Mesothelial cell of epicardium (in vitro differentiated cells): ENCODE results near the gene PRSS38. TPM values are rescaled to one million over a fixed set of nuclear protein-coding genes. Genes with fewer than 3 reads are reported as not detected.

Source experiments
- DNase-seq, 2 experiments: peaks; one replicate each; pipeline ENCODE4 v3.0.0; 2021; ENCODE audit warnings: low spot score in 2 of 2; ENCODE audit not compliant: unreplicated experiment in 2 of 2
- H3K27ac Mint-ChIP-seq: 2 replicates; pipeline ENCODE4 v1.8.0; 2021; ENCODE audit warnings: mixed read lengths
- H3K27me3 Mint-ChIP-seq: 2 replicates; pipeline ENCODE4 v1.8.0; 2021; ENCODE audit warnings: low read depth, mixed read lengths
- H3K36me3 Mint-ChIP-seq: 2 replicates; pipeline ENCODE4 v1.8.0; 2021; ENCODE audit warnings: mixed read lengths
- H3K4me1 Mint-ChIP-seq: 2 replicates; pipeline ENCODE4 v1.8.0; 2021; ENCODE audit warnings: mixed read lengths
- H3K4me3 Mint-ChIP-seq: 2 replicates; pipeline ENCODE4 v1.8.0; 2021; ENCODE audit warnings: mild to moderate bottlenecking, moderate library complexity, mixed read lengths
- H3K9me3 Mint-ChIP-seq: 2 replicates; pipeline ENCODE4 v1.8.0; 2021; ENCODE audit warnings: mixed read lengths
- total RNA-seq: library from RNA; stranded (reverse); gene quantifications from 3 replicates; pipeline ENCODE4 v1.2.1, GENCODE V29; 2021
- TF ChIP-seq, protein P1 (sequence below): fragments of 200-600 bp; sonication (generic); IDR thresholded peaks from one replicate; pipeline ENCODE4 v1.5.0; 2021; ENCODE audit warnings: antibody characterized with exemption; ENCODE audit not compliant: unreplicated experiment

Gene PRSS38
- total RNA-seq, 1 donor from 2014 or later, result not detected

DNA sequence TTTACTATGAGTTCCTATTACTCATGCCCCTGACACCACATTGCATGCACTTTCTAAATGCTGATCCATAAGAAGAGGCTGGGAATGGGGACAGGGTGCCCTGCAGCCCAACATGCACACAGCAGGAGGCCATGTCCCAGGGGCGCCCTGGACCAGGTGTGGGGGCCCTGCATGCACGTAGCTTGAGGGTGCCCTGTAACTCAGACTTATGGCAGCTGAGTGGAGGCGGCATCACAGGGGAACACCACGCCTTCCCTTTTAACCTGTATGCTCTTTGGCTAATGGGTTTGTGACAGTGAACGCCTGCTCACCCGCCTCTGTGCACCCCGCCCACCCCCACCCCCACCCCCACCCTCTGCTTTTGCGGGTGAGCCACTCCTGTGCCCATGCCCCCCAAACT lies 44.1 kb upstream of the PRSS38 start:
- no peaks in the 10 kb centered on the region for H3K9me3 Mint-ChIP-seq
- H3K4me3 Mint-ChIP-seq, result no peak overlapping the region
- no peaks in the 10 kb centered on the region for H3K27me3 Mint-ChIP-seq
- H3K36me3 Mint-ChIP-seq, result peaks cover 24% of the 10 kb centered on the region
- H3K4me1 Mint-ChIP-seq, result no peaks in the 10 kb centered on the region
- TF ChIP-seq, protein P1, sequence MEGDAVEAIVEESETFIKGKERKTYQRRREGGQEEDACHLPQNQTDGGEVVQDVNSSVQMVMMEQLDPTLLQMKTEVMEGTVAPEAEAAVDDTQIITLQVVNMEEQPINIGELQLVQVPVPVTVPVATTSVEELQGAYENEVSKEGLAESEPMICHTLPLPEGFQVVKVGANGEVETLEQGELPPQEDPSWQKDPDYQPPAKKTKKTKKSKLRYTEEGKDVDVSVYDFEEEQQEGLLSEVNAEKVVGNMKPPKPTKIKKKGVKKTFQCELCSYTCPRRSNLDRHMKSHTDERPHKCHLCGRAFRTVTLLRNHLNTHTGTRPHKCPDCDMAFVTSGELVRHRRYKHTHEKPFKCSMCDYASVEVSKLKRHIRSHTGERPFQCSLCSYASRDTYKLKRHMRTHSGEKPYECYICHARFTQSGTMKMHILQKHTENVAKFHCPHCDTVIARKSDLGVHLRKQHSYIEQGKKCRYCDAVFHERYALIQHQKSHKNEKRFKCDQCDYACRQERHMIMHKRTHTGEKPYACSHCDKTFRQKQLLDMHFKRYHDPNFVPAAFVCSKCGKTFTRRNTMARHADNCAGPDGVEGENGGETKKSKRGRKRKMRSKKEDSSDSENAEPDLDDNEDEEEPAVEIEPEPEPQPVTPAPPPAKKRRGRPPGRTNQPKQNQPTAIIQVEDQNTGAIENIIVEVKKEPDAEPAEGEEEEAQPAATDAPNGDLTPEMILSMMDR, result no peak
- DNase-seq, result no peak
- H3K27ac Mint-ChIP-seq, result no peak overlapping the region

DNA sequence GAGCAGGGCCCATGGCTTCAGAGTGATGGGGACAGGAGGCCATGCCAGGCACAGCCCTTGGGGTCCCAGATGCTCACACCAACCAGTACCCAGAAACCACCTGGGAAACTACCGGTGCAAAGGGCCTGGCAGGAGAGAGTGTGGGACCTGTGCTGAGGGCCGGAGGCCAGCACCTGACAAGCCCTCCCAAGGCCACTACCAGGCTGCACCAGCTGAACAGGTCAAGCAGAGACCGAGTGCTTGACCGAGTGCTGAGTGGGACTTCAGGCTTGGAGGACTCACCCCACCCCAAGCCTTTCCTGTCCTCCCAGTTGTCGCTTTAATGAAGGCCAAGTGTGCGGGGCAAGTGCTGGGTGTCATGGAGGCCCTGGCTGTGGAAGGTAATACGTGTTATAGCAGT lies 43.7 kb upstream of the PRSS38 start:
- no peaks in the 10 kb centered on the region for H3K4me1 Mint-ChIP-seq
- peaks cover 24% of the 10 kb centered on the region for H3K36me3 Mint-ChIP-seq
- H3K27ac Mint-ChIP-seq, result no peak overlapping the region
- H3K4me3 Mint-ChIP-seq, result no peak overlapping the region
- no peaks in the 10 kb centered on the region for H3K9me3 Mint-ChIP-seq
- no peaks in the 10 kb centered on the region for H3K27me3 Mint-ChIP-seq
- TF ChIP-seq, protein P1, result no peak
- no peak for DNase-seq

DNA sequence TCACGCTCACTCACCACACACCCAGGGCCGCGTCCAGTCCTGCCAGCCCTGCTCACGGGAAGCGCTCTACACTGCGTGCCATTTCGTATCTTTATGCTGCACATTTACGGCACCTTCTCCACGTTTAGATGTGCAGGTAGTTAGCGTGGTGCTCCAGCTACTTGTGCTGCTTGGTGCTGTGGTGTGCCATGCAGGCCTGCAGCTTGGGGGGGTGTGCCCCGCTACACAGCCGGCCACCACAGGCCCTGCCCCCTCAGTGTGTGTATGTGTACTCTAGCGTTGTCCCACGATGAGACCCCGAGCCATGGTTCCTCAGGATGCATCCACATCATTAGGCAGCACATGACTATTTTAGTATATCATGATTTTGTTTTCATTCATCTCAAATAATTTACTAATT lies 41.9 kb upstream of the PRSS38 start:
- DNase-seq, result no peak
- Mint-ChIP-seq H3K36me3 (peaks cover 14% of the 10 kb centered on the region), H3K4me1 (no peaks in the 10 kb centered on the region), H3K4me3 (no peak overlapping the region), H3K27me3 (no peaks in the 10 kb centered on the region), H3K27ac (no peak overlapping the region), H3K9me3 (no peaks in the 10 kb centered on the region)
- TF ChIP-seq, protein P1, result no peak

DNA sequence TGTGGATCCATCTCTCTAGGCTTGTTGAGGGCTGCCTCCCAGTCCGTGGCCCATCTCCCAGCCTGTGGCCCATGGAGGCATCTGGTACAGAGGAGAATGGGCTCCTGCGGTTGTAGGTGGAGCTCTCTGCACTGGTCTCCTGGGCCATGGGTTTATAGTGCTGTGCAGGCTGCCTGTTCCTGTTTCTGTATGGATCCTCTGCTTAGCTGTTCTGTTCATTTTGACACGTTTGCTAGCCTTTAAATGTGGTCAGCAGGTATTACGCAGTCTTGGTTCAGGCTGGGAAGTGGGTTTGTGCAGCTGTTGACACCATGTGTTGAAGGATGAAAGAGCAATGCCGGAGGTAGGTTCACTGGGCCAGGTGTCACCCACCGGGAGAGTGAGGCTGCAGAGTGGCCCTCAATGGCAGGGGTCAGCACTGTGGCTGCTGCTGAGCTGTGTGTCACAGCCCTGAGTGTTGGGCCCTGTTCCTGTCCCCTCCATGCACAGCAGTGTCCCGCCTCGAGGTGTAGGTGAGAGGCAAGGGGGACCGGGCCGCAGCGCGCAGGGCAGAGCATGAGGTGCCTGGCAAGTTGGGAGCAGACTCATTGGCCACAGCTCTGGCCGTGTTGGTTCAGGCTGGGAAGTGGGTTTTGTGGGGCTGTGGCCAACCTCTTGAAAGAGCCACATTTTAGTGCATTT lies 41.3 kb upstream of the PRSS38 start:
- no peaks in the 10 kb centered on the region for H3K27me3 Mint-ChIP-seq
- no peak overlapping the region for H3K4me3 Mint-ChIP-seq
- no peak for DNase-seq
- no peaks in the 10 kb centered on the region for H3K9me3 Mint-ChIP-seq
- H3K4me1 Mint-ChIP-seq, result no peaks in the 10 kb centered on the region
- no peak overlapping the region for H3K27ac Mint-ChIP-seq
- peaks cover 14% of the 10 kb centered on the region for H3K36me3 Mint-ChIP-seq
- TF ChIP-seq, protein P1, result no peak

DNA sequence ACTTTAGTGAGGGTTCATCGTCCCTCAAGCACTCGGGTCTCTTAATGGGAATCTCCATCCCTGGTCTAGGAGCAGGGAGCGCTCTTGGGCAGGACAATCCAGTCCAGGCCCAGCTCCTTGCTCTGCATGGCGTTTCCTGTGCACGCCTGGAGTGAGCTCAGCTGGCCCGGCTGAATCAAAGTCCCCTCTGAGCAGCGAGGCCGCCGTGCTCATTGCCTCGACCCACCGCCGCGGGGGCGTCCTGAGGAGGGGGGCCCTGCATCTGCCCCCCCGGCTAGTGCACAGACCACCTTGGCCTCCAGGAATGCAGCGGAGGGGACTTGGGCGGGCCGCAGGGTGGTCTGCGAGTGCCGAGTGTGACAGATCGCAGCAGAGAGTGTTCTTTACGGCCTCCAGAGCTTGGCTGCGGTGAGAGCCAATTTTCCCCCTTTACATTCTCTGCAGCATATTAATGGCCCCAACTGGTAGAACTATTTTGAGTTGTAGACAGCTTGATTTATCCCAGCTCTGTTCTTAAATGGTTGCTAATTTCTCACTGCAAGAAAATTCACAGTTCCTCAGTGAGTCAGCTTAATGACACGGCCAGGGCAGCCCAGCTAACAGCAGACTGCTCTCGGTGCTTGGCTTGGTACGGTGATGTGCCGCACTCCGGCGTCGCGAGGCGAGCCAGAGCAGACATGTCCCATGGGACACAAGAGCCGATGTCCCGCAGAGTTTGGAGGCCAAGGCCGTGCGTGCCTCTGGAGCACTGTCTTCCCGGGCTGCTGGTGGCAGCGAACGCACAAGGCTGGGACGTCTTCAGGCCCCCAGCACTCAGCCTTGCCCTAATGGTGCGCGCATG lies 40.4 kb upstream of the PRSS38 start:
- no peaks in the 10 kb centered on the region for H3K27me3 Mint-ChIP-seq
- H3K4me1 Mint-ChIP-seq, result no peaks in the 10 kb centered on the region
- no peak for DNase-seq
- H3K9me3 Mint-ChIP-seq, result no peaks in the 10 kb centered on the region
- H3K4me3 Mint-ChIP-seq, result no peak overlapping the region
- TF ChIP-seq, protein P1, result no peak
- H3K27ac Mint-ChIP-seq, result no peak overlapping the region
- H3K36me3 Mint-ChIP-seq, result peaks cover 14% of the 10 kb centered on the region
